ENCODE measurements around the gene LSG1. TPM values are rescaled to one million over a fixed set of nuclear protein-coding genes. Genes with fewer than 3 reads are reported as not detected.

Gene LSG1
- polyA plus RNA-seq: 10 to 100 TPM in 2 of 3 donors, 1 to 10 TPM in 1; 9.2 to 31.1 (median 10.9) TPM

DNA sequence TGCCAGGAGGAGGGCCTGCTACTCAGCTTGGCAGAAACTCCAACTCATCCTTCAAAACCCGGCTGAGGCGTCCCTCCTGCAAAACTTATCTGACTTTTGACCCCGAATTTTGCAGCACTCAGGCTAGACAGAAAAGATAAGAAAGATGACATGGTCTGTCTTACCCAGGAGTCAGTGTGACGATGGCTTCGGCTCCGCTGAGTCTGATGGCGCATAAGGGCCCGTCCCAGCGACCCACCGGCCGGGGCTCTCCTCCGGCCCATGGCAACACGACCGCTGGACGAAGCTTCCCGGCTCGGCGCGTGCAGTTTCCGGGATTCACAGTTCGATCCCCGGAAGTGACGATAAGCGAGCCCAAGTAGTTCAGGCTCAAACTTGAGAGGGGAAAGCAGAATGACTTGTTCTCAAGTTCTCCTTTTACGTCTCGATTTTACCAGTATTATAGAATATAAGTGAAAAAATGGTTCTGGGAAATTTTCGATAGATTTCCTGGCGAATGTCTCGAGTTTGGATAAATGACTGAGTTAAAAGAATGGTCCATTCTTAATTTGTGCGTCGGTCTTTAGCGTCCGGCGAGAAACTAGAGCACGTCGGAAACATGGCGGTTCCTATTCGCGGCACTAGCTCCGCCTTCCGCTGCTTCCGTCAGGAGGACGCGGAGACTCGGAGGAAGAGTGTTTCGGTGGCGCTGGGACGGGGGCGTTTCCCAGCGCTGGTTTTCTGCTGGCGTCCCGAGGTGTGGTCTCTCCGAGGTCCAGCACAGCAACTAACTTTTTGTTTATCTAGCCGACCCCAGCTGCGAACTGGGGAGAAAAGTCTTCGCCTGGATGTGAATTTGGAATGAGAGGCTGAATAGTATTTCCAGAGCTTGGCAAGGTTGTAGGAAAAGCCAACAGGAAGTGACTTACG lies at the start of gene LSG1:
TSS of gene LSG1 (minus strand) at position 292 of the 909 bp plus-strand sequence. CDS start at position 263, 29 bp downstream.
- 0% methylated on average over 57 of the region's 57 CpGs for WGBS, 3 donors
- peak within 1 kb of the TSS; percentile 78 for H3K27ac ChIP-seq (ENCODE audit: low read depth, low read length)

DNA sequence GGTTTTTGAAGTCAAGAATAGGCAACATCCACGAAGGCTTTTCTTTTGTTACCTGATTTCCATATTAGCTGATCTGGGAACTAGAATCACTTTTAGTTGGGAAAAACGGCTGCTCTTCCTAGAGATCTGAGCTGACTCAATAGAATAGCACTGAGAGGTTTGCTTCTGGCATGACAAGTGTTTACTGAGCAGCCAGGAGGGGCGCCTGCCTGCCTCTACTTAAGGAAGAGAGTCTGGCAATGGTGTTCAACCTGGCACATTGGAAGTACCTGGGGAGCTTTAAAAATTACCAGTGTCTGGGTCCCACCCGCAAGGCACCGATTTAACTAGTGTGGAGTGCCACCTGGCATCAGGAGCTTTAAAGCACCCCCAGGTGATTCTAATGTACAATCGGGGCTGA lies 48.1 kb upstream of the LSG1 start:
- no peak overlapping the region for H3K27ac ChIP-seq (ENCODE audit: low read depth, low read length)
- WGBS, 3 donors: 76 to 93% (median 87%) methylated on average over 6 of the region's 6 CpGs

GRCh38 chr3:194718079-194718478 lies 46.1 kb upstream of the LSG1 start:
- no peak overlapping the region for H3K27ac ChIP-seq (ENCODE audit: low read depth, low read length)
- WGBS, 3 donors: 75 to 83% (median 81%) methylated on average over 2 of the region's 2 CpGs

DNA sequence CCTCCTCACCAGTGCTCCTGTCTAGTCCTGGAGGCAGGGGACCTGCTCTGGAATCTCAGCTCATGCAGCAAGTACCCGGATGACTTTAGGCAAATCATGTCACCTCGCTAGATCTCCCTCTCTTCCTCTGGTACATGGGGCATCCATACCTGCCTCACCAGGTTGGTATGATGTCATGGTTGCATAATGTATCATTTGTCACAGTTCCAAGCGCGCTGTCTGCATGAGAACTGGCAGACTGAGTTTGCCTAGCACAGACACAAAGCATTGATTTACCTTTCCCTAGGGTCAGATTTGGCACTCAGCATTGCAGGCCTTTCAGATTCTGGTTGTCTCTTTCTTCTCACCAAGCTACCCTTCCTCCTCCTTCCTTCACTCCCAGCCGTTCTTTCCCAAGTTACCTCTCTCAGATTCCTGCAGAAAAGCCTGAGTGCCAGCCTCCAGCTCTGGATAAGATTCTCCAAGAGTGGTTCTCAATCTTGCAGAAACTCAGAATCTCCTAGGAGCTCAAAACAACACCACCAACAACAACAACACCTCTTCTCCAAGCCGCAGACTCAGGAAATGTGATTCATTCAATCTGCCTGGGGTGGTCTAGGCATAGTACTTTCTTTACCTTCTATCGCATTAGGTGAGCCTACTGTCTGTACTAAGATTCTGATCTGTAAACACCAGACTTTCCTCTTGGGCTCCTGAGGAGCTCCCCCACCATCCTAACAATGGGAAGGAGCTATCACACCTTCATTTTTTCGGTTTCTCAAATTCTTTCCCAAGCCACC lies 43.2 kb upstream of the LSG1 start:
- 62 to 87% (median 86%) methylated on average over 8 of the region's 8 CpGs for WGBS, 3 donors
- H3K27ac ChIP-seq (ENCODE audit: low read depth, low read length): no peak overlapping the region

- 75 to 82% (median 78%) methylated on average over 6 of the region's 6 CpGs for WGBS, 3 donors
- H3K27ac ChIP-seq (ENCODE audit: low read depth, low read length): no peak overlapping the region
These were observed 42.6 kb upstream of the LSG1 start for GRCh38 chr3:194714564-194714963.

GRCh38 chr3:194714137-194714455 lies 42.1 kb upstream of the LSG1 start:
- no peak overlapping the region for H3K27ac ChIP-seq (ENCODE audit: low read depth, low read length)
- WGBS, 3 donors: 84 to 89% (median 85%) methylated on average over 5 of the region's 5 CpGs

DNA sequence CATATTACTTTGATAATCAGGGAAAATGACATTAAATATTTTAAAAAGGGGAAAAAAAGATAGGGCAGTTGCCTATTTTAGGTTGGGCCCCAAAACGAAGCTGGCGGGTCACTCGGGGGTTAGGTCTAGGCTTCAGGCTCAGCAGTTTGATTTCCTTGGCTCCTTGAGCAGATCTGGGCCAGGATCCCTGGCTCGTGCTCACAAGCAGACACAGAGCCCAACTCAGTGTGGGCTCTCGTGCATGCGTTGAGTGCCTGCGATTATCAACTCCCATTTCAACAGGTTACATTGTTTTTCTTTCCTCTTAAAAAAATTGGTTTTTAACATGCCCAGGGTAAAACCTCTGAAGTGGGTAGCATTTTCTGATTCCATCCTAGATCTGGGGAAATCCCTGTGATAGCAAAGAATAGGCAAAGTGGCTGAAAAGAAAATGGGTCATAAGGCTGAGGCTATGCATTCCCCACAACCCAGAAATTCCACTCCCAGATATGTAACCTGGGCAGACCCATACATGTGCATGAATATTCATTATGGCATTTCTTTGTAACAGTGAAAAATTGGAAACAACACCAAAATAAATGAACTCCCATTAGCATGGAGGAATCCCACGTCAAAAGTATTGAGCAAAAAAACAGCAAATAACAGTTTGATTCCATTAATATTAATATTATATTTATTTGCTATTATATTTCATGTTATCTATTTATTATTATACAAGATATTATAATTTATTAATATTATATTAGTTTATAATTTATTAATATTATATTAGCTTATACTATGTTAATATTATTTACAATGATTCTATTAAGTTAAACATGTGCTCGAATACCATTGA lies 41.5 kb upstream of the LSG1 start:
- WGBS, 3 donors: 81 to 87% (median 85%) methylated on average over 9 of the region's 9 CpGs
- no peak overlapping the region for H3K27ac ChIP-seq (ENCODE audit: low read depth, low read length)

DNA sequence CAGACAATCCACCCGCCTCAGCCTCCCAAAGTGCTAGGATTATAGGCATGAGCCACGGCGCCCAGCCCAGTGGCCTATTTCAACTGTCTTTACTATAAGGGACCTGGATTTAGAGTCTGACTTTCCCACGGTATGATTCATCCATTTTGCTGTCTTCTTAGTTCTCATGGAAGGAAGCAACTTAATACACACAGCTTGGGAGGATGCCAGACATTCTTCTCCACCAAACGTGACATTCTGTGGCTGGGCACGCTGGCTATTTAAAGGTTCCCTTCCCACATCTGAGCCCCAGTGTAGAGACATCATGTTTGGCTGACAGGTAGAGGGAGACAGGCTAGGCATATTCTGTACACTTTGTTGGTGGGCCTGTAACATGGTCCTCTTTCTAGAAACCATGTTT lies 39.9 kb upstream of the LSG1 start:
- H3K27ac ChIP-seq (ENCODE audit: low read depth, low read length): no peak overlapping the region
- 48 to 60% (median 53%) methylated on average over 6 of the region's 6 CpGs for WGBS, 3 donors

DNA sequence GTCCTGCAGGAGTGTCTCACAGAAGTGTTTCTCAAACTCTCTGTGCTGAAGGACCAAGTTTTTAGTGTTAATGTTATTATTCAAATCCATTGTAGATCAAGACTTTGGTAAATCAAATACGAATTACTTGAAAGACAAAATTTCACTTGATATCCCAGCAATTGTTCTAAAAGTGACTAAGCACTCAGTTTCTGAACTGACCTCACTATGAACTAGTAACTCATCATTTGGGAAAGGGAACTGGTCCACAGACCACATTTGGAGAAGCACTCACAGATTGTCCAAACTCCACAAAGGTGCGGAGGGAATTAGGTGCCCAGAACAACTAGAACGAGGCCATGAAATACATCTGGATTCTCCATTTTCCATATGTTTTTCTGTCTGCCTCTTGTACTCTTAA lies 39.3 kb upstream of the LSG1 start:
- WGBS, 3 donors: 88 to 91% (median 88%) methylated on average over 3 of the region's 3 CpGs
- no peak overlapping the region for H3K27ac ChIP-seq (ENCODE audit: low read depth, low read length)

DNA sequence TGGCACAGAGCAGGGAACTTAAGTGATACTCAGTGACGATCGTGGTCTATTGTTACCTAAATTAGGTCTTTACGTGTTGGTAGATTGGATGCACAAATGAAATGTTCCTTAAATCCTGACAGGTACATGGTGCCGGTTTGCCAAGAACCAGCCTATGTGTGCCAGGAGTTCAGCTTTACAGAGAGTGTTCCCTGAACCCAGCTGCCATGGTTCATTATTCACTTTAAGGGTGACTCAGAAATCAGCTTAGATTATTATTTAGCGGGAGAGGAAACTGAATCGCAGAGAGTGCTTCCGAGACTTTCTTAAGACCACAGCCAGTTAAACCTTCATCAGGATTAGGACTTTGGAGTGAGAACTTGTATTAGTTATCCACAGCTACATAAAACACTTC lies 35.2 kb upstream of the LSG1 start:
- WGBS, 3 donors: 80 to 94% (median 92%) methylated on average over 7 of the region's 7 CpGs

GRCh38 chr3:194705761-194706160 lies 33.8 kb upstream of the LSG1 start:
- WGBS, 3 donors: 77 to 89% (median 79%) methylated on average over 11 of the region's 11 CpGs
- no peak overlapping the region for H3K27ac ChIP-seq (ENCODE audit: low read depth, low read length)

More for the DNA sequence above, 35.2 kb upstream of the LSG1 start:
- H3K27ac ChIP-seq (ENCODE audit: low read depth, low read length): no peak overlapping the region

DNA sequence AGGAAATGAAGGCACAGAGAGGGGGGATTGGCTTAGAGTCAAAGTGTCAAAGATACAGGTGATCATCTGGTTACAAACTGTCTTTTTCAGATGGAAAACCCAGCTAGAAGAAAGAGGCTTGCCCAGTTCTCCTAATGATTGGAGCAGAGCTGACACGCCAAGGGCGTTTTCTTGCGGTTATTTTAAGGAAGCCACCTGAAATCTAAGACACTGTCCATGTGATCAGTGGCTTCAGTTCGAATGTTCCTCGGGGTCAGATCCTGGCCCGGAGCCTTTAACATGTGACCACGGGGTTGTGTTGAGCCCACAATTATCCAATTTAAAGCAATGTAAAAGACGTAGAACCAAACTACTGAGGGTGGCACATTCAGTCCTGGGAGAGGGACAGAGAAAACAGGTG lies 33.2 kb upstream of the LSG1 start:
- WGBS, 3 donors: 79 to 92% (median 89%) methylated on average over 8 of the region's 8 CpGs
- no peak overlapping the region for H3K27ac ChIP-seq (ENCODE audit: low read depth, low read length)

- H3K27ac ChIP-seq (ENCODE audit: low read depth, low read length): no peak overlapping the region
- 90 to 95% (median 93%) methylated on average over 9 of the region's 9 CpGs for WGBS, 3 donors
These were observed 30.6 kb upstream of the LSG1 start for GRCh38 chr3:194702545-194702944.

DNA sequence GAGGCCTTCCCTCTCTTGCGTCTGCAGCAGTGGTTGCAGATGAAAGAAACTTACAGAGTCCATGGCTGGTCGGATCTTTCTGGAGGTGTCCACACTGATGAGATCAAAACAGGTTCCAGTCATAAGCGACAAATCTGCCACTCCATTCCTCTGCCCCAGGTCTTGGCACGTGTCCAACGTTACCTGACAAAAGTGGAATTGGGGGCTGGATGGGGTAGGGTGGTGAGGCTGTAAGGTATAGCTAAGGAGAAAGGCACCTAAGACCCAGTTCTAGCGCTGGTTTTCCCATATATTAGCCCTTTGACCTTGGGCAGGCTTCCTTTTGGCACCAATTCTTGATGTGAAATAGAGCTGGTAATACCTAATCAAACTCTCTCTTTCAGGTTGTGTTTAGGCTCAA lies 24.7 kb upstream of the LSG1 start:
- WGBS, 3 donors: 64 to 88% (median 83%) methylated on average over 6 of the region's 6 CpGs
- H3K27ac ChIP-seq (ENCODE audit: low read depth, low read length): no peak overlapping the region

DNA sequence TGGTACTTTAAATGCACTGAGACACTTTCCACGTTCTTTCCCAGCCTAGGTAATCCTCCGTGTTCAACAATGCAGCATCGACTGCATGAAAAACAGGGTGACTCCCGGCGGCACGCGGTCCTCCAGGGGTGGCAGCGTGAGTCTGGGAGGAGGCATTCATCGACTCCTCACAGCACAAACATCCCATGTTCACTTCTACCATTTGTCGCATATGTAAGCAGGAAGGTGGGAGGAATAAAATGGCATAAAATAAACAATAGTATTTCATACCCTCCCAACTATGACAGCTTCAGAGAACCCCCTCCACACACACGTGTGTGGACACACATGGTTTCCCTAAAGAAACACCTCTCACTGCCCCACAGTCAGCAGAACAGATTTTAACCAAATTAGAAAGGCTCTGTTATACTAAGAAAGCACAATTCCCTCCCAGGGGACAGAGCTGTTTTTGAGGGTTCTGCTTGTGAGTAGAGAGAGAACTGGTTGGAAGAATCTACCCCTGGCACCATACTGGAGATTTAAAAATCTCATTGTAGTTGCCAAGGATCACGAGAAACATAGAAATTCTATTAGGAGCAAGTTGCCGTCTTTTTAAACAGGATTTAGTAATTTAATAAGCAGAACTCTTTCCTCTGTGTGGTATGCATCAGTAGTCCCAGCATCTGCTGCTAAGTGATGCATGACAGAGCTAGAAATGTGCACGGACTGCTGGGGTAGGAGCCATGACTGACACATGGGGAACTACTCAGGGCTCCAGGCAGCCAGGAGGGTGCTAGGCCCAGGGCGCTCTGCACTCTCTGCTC lies 19.7 kb upstream of the LSG1 start:
- WGBS, 3 donors: 63 to 72% (median 67%) methylated on average over 15 of the region's 15 CpGs
- no peak overlapping the region for H3K27ac ChIP-seq (ENCODE audit: low read depth, low read length)

GRCh38 chr3:194690501-194691372 lies 18.7 kb upstream of the LSG1 start:
- no peak overlapping the region for H3K27ac ChIP-seq (ENCODE audit: low read depth, low read length)
- WGBS, 3 donors: 63 to 73% (median 66%) methylated on average over 8 of the region's 8 CpGs

DNA sequence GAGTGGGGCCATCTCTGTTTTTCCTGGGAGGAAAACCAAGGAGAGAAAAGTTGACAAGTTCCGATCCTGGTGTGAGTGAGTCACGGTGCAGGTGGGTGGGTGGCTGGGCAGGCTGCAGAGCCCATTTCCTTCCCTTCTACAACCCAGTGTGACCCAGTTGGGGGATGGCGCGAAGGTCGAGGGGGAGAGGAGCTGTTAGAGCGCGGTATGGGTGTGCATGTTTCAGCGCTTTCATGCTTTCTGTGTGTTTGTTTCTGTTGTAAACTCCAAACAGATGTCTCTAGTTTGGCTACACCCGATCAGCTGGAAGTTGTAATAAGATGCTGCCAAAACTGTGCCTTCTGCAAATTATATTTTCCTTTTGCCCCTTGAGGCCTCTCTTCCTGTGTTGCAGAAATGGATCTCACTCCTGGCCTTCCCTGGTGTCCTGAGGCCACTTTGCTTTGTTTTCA lies 17.5 kb upstream of the LSG1 start:
- 16 to 50% (median 17%) methylated on average over 9 of the region's 9 CpGs for WGBS, 3 donors

More for the DNA sequence above, 17.5 kb upstream of the LSG1 start:
- H3K27ac ChIP-seq (ENCODE audit: low read depth, low read length): no peak overlapping the region
